BE2C (cell line): ENCODE data around the gene RPS21.
A peak's percentile ranks its signal among the peaks of the same experiment; 100 is the strongest.

Source experiments
- DNase-seq: peaks from one replicate; pipeline ENCODE4 v3.0.0-alpha.2; 2020
- H3K27me3 ChIP-seq: fragments of 250-450 bp; sonication (Bioruptor Pico); 2 replicates; pipeline ENCODE4 v1.5.1; 2020; ENCODE audit warnings: mild to moderate bottlenecking
- H3K36me3 ChIP-seq: fragments of 250-450 bp; sonication (Bioruptor Pico); 2 replicates; pipeline ENCODE4 v1.5.1; 2020; ENCODE audit warnings: mild to moderate bottlenecking
- H3K4me1 ChIP-seq: fragments of 250-450 bp; sonication (Bioruptor Pico); 2 replicates; pipeline ENCODE4 v1.5.1; 2020
- H3K4me3 ChIP-seq: 2 replicates; pipeline ENCODE4 v1.5.1; 2011; ENCODE audit warnings: low read depth, low read length
- H3K9me3 ChIP-seq: fragments of 250-450 bp; sonication (Bioruptor Pico); 2 replicates; pipeline ENCODE4 v1.5.1; 2020
- CTCF ChIP-seq: IDR thresholded peaks from 2 replicates; pipeline ENCODE4 v1.5.1; 2012; ENCODE audit warnings: mild to moderate bottlenecking, low read depth, low read length

RPS21 gene

GRCh38 chr20:62381842-62382241 lies 5.1 kb upstream of the RPS21 start:
- peaks cover 3% of the 10 kb centered on the region; the same call in 1 of the 2 replicates for H3K36me3 ChIP-seq
- no peak for TF ChIP-seq CTCF
- H3K4me3 ChIP-seq = no peak overlapping the region
- H3K4me1 ChIP-seq = peaks cover 10% of the 10 kb centered on the region
- DNase-seq = no peak
- H3K27me3 ChIP-seq = no peaks in the 10 kb centered on the region
- no peaks in the 10 kb centered on the region for H3K9me3 ChIP-seq

GRCh38 chr20:62382306-62383198 lies 4.4 kb upstream of the RPS21 start:
- no peaks in the 10 kb centered on the region for H3K9me3 ChIP-seq
- H3K27me3 ChIP-seq = no peaks in the 10 kb centered on the region
- peaks cover 5% of the 10 kb centered on the region for H3K36me3 ChIP-seq
- peak; percentile 97 for TF ChIP-seq CTCF
- H3K4me3 ChIP-seq = no peak overlapping the region
- H3K4me1 ChIP-seq = 0 out of 2 replicates have a peak, but pooled peaks cover 3% of the 10 kb centered on the region
- DNase-seq = peak; percentile 88

DNA sequence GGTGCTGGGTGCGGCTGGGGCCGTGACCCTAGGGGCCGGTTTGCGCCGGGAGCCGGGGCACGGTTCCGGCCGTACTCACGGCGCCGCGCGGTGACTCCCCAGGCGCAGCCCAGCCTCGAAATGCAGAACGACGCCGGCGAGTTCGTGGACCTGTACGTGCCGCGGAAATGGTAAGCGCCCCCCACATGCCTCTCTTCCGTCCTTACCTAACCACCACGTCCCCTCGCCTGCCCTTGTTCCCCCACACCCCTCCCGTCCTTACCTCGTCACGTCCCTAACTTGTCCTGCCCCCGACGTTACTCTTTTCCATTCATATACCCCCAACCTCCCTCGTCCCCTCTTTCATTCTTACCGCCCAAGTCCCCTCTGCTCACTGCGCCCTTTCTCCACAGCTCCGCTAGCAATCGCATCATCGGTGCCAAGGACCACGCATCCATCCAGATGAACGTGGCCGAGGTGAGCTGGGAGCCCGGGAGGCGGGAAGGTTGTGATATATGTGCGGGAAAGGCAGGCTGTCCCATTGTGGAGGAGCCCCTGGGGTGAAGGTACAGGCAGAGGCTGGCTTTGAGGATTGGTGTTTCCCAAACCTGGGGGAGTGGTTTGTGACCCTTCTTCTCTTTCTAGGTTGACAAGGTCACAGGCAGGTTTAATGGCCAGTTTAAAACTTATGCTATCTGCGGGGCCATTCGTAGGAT lies 463 bp downstream of the RPS21 start:
- DNase-seq = no peak
- peak overlapping the region; percentile 100 for H3K4me3 ChIP-seq
- H3K36me3 ChIP-seq = peaks cover 27% of the 10 kb centered on the region
- H3K9me3 ChIP-seq = no peaks in the 10 kb centered on the region
- H3K27me3 ChIP-seq = no peaks in the 10 kb centered on the region
- 0 out of 2 replicates have a peak, but pooled peaks cover 2% of the 10 kb centered on the region for H3K4me1 ChIP-seq
- no peak for TF ChIP-seq CTCF

DNA sequence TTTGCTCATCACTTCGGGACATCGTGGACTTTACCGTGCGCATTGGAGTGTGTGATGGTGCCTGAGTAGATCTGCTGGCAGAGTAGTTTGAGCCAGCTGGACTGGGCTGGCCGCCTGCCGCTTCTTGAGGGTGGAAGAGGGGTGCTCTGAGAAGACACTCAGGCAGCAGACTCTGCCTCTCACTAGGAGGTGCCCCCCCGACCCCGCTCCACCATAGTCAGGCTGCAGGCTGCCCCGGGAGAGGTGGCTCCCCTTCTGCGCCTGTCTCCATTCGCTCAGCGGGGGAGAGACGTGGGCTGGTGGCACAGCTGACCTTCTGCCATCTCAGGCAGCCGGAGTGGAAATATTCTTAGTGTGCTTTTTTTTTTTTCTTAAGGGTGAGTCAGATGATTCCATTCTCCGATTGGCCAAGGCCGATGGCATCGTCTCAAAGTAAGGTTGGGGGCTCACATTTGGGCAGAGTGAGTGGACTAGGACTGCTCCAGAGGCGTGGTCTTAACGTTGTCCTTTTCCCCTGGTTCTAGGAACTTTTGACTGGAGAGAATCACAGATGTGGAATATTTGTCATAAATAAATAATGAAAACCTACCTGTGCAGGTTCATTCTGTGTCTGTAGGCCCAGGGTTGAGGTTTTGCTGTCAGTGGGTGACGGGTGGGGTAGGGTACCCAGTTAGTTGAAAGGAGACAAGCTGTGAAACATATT lies 1.2 kb downstream of the RPS21 start:
- Histone ChIP-seq H3K4me1 (no peaks in the 10 kb centered on the region), H3K36me3 (peaks cover 27% of the 10 kb centered on the region), H3K9me3 (no peaks in the 10 kb centered on the region), H3K27me3 (no peaks in the 10 kb centered on the region), H3K4me3 (peak overlapping the region; percentile 100)
- no peak for TF ChIP-seq CTCF
- DNase-seq = no peak

DNA sequence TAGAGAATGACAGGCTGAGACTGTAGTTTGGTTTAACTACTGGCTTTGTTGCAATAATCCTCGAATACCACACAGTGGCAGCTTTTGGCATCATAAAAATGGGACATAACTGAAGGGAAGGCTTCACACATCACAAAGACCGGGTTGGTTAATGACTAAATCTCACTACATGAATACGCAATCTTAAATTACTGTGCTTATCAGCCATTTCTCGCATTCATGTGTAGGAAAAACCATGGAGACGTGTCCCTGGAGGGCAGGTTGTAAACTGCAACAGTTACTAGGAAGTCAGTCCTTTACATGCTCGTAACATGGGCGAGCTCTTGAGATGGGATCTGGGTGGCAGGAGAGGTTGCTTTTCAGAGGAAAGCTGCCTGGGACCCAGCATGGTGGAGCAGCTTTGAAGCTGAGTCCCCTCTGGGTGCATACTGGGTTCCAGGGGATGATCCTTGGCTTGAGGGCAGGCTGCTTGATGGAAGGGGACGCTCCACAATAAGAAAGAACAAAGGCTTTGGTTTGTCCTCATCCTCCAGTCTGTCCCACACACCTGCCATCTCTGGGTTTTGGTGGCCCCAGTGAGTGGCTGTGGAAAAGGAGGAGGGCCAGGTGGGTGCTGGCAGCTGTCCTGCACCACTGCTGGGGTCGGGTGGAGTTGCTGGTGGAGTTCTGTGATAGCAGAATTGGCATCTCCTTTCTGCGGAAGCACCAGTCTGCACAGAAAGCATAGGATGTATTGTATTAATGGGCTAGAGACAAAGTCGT lies 2.1 kb downstream of the RPS21 start:
- Histone ChIP-seq H3K4me3 (peak overlapping the region; percentile 100), H3K36me3 (peaks cover 27% of the 10 kb centered on the region), H3K9me3 (no peaks in the 10 kb centered on the region), H3K4me1 (no peaks in the 10 kb centered on the region), H3K27me3 (no peaks in the 10 kb centered on the region)
- no peak for DNase-seq
- 0 out of 2 replicates have a peak, but pooled peaks have one; percentile 14 for TF ChIP-seq CTCF
